Measurements from ENCODE around the gene ARHGAP24.

- TF ChIP-seq POLR2AphosphoS5 (IDR thresholded peaks at IDR 0.05; ENCODE audit: low read depth, low read length) (no peak), TAF1 (IDR thresholded peaks at IDR 0.05; ENCODE audit: borderline replicate concordance, insufficient read depth, low read length) (no peak)
- TF ChIP-seq, protein P1, sequence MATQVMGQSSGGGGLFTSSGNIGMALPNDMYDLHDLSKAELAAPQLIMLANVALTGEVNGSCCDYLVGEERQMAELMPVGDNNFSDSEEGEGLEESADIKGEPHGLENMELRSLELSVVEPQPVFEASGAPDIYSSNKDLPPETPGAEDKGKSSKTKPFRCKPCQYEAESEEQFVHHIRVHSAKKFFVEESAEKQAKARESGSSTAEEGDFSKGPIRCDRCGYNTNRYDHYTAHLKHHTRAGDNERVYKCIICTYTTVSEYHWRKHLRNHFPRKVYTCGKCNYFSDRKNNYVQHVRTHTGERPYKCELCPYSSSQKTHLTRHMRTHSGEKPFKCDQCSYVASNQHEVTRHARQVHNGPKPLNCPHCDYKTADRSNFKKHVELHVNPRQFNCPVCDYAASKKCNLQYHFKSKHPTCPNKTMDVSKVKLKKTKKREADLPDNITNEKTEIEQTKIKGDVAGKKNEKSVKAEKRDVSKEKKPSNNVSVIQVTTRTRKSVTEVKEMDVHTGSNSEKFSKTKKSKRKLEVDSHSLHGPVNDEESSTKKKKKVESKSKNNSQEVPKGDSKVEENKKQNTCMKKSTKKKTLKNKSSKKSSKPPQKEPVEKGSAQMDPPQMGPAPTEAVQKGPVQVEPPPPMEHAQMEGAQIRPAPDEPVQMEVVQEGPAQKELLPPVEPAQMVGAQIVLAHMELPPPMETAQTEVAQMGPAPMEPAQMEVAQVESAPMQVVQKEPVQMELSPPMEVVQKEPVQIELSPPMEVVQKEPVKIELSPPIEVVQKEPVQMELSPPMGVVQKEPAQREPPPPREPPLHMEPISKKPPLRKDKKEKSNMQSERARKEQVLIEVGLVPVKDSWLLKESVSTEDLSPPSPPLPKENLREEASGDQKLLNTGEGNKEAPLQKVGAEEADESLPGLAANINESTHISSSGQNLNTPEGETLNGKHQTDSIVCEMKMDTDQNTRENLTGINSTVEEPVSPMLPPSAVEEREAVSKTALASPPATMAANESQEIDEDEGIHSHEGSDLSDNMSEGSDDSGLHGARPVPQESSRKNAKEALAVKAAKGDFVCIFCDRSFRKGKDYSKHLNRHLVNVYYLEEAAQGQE (IDR thresholded peaks at IDR 0.05; ENCODE audit: insufficient read depth in 1 of 2, low read depth in 2 of 2, low read length in 2 of 2) = no peak
Observed at GRCh38 chr4:85725721-85726170, 250.8 kb downstream of the ARHGAP24 start.
